Gastrocnemius medialis (tissue), 4 donors: ENCODE results near the gene AFG3L2. TPM values are rescaled to one million over a fixed set of nuclear protein-coding genes. Genes with fewer than 3 reads are reported as not detected.

Experiments
- ATAC-seq, 2 donors: fragments of 150-250 bp; one replicate each; pipeline ENCODE4 v1.9.1; 2016
- DNase-seq, 2 donors: peaks; one replicate each; pipeline ENCODE4 v3.0.0-alpha.2; 2019
- H3K27ac ChIP-seq, 4 donors: fragments of 200-600 bp; sonication (generic); 1 replicate in 1 of 4; 2 replicates in 3 of 4; pipeline ENCODE4 v1.5.1; 2016 to 2018; ENCODE audit warnings: mild to moderate bottlenecking in 2 of 4, moderate library complexity in 1 of 4
- H3K27me3 ChIP-seq, 3 donors: fragments of 200-600 bp; sonication (generic) in 2 of 3; 1 replicate in 1 of 3; 2 replicates in 2 of 3; pipeline versions ENCODE4 v1.5.1 to v1.6.0; 2016 to 2019; ENCODE audit warnings: mild to moderate bottlenecking in 1 of 3, moderate library complexity in 1 of 3
- H3K36me3 ChIP-seq, 2 donors: fragments of 200-600 bp; sonication (generic) in 1 of 2; one replicate each; pipeline ENCODE4 v1.5.1; 2017 to 2018
- H3K4me1 ChIP-seq, 2 donors: fragments of 200-600 bp; sonication (generic) in 1 of 2; one replicate each; pipeline ENCODE4 v1.5.1; 2016 to 2017; ENCODE audit warnings: mild to moderate bottlenecking in 2 of 2
- H3K4me3 ChIP-seq, 4 donors: fragments of 200-600 bp; sonication (generic) in 3 of 4; 1 replicate in 1 of 4; 2 replicates in 3 of 4; pipeline ENCODE4 v1.5.1; 2016 to 2019; ENCODE audit warnings: mild to moderate bottlenecking in 2 of 4
- H3K9me3 ChIP-seq, 3 donors: fragments of 200-600 bp; sonication (generic) in 2 of 3; 1 replicate in 1 of 3; 2 replicates in 2 of 3; pipeline ENCODE4 v1.5.1; 2016 to 2019
- POLR2A ChIP-seq, 2 donors: fragments of 450-650 bp; IDR thresholded peaks; one replicate each; pipeline ENCODE4 v1.6.1; 2017; ENCODE audit warnings: antibody characterized with exemption in 2 of 2, mild to moderate bottlenecking in 2 of 2, moderate library complexity in 2 of 2
- in situ Hi-C, 4 donors: fragments of 200-750 bp; cut with MboI; loops; one replicate each; pipeline versions ENCODE4 v1.15.0 to v1.8.0; 2017; ENCODE audit warnings: low sequenced_read_pairs in 4 of 4
- intact Hi-C: fragments of 100-400 bp; cut with DNase I; formaldehyde crosslinking; loops from one replicate; pipeline ENCODE4 v1.15.1; 2023; ENCODE audit warnings: low total_unique reads
- total RNA-seq, 4 donors: library from RNA; depleted of rRNA; stranded (reverse); fragments of >200 nt; gene quantifications; one replicate each; pipeline versions ENCODE4 v1.1.0 to v1.2.3, GENCODE V29; 2016
- TF ChIP-seq, protein P1 (sequence below), 5 experiments: fragments of 450-650 bp in 3 of 5; fragments of 200-600 bp in 2 of 5; sonication (generic) in 2 of 5; IDR thresholded peaks in 4 of 5; conservative IDR thresholded peaks in 1 of 5; 1 replicate in 4 of 5; 2 replicates in 1 of 5; pipeline ENCODE4 v1.5.1; 2016 to 2019; ENCODE audit warnings: antibody characterized with exemption in 5 of 5, mild to moderate bottlenecking in 3 of 5, moderate library complexity in 3 of 5

Gene AFG3L2
- total RNA-seq, 4 donors from 2014 or later, result 102 to 166 (median 124) TPM

DNA sequence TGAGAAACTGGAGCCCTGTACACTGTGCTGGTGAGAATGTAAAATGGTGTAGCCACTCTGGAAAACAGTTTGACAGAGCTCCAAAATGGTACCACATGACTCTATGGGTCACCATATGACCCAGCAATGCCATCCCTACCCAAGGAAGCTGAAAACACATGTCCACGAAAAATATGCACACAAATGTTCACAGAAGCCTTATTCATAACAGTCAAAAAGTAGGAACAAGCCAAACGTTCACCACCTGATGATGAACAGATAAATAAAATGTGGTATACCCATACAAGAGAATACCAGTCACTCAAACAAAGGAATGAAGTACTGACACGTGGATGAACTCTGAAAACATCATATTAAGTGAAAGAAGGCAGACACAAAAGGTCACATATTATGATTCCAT, 4.6 kb downstream of the AFG3L2 start:
- DNase-seq (no peak), ATAC-seq (no peak)
- Histone ChIP-seq H3K4me3 (no peak overlapping the region), H3K27me3 (no peaks in the 10 kb centered on the region), H3K4me1 (peaks cover 48 to 55% of the 10 kb centered on the region in 2 donors), H3K36me3 (peaks cover 0 to 8% of the 10 kb centered on the region in 2 donors), H3K9me3 (no peaks in the 10 kb centered on the region), H3K27ac (peak overlapping the region; percentile 3 to 43 (median 14))
- TF ChIP-seq, protein P1, sequence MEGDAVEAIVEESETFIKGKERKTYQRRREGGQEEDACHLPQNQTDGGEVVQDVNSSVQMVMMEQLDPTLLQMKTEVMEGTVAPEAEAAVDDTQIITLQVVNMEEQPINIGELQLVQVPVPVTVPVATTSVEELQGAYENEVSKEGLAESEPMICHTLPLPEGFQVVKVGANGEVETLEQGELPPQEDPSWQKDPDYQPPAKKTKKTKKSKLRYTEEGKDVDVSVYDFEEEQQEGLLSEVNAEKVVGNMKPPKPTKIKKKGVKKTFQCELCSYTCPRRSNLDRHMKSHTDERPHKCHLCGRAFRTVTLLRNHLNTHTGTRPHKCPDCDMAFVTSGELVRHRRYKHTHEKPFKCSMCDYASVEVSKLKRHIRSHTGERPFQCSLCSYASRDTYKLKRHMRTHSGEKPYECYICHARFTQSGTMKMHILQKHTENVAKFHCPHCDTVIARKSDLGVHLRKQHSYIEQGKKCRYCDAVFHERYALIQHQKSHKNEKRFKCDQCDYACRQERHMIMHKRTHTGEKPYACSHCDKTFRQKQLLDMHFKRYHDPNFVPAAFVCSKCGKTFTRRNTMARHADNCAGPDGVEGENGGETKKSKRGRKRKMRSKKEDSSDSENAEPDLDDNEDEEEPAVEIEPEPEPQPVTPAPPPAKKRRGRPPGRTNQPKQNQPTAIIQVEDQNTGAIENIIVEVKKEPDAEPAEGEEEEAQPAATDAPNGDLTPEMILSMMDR (IDR thresholded peaks at IDR 0.05 in 4 of 5, conservative IDR thresholded peaks at IDR 0.05 in 1 of 5), result no peak
- TF ChIP-seq POLR2A (IDR thresholded peaks at IDR 0.05), result no peak
- intact Hi-C loops (loop anchor here (10.0 kb wide), 3 partner anchors 182 to 1352 kb away; partner anchors contain the start of genes FAM210A, IMPA2 and RNMT), in situ Hi-C loops (loop anchor here in 1 of 4 donors (10.0 kb wide), 1 partner anchor 572 kb away; the partner anchor contains the start of gene SEH1L)

DNA sequence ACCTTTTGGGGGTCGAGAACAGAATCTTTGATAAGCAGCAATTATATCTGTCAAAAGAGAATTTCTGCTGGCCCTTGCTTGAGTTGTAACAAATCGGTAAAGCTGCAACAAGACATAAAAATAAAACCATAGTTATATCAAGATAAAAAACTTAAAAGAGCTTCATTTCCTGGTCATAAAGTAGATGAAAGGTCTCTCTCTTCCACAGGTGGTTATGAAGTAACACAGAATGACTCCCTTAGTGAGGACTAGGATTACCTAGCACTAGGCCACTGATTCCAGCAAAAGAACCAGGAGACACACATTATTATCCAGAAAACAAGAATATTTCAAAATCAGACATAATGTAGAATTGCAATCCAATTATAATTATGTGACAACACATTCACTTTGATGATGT, 5.4 kb downstream of the AFG3L2 start:
- Histone ChIP-seq H3K9me3 (no peaks in the 10 kb centered on the region), H3K27ac (no peak overlapping the region), H3K27me3 (no peaks in the 10 kb centered on the region), H3K36me3 (peaks cover 0 to 16% of the 10 kb centered on the region in 2 donors), H3K4me1 (peaks cover 48 to 55% of the 10 kb centered on the region in 2 donors), H3K4me3 (no peak overlapping the region)
- intact Hi-C loops, result loop anchor here (10.0 kb wide), 3 partner anchors 183 to 1353 kb away; partner anchors contain the start of genes FAM210A, IMPA2 and RNMT
- in situ Hi-C loops, result loop anchor here in 1 of 4 donors (10.0 kb wide), 1 partner anchor 573 kb away; the partner anchor contains the start of gene SEH1L
- no peak for DNase-seq
- TF ChIP-seq, protein P1 (IDR thresholded peaks at IDR 0.05 in 4 of 5, conservative IDR thresholded peaks at IDR 0.05 in 1 of 5), result no peak
- TF ChIP-seq POLR2A (IDR thresholded peaks at IDR 0.05), result no peak
- no peak for ATAC-seq

DNA sequence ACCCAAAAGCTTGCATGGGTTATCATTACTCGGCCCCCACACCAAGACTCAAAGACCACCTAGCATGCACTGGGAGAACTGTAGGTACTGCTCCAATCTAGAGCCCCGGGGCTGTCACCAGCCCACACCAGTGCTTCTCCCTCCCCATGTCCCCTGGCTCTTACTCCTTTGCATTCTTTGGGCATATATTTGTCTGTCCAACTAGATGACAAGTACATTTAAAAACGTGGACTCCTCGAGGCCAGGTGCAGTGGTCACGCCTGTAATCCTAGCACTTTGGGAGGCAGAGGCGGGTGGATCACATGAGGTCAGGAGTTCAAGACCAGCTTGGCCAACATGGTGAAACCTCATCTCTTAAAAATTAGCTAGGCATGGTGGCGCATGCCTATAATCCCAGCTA, 7.8 kb downstream of the AFG3L2 start:
- peaks cover 28 to 34% of the 10 kb centered on the region in 2 donors for H3K4me1 ChIP-seq
- ATAC-seq (peak; percentile 31 to 67), DNase-seq (peak in 1 of 2 donors; percentile 41)
- in situ Hi-C loops, result no loop called here
- H3K36me3 ChIP-seq, result peaks cover 0 to 36% of the 10 kb centered on the region in 2 donors
- no peaks in the 10 kb centered on the region for H3K27me3 ChIP-seq
- intact Hi-C loops, result no loop called here
- peak overlapping the region in 2 of 4 donors; percentile 37 to 44 for H3K27ac ChIP-seq
- no peak overlapping the region for H3K4me3 ChIP-seq
- H3K9me3 ChIP-seq, result no peaks in the 10 kb centered on the region
- TF ChIP-seq, protein P1 (IDR thresholded peaks at IDR 0.05 in 4 of 5, conservative IDR thresholded peaks at IDR 0.05 in 1 of 5), result no peak
- TF ChIP-seq POLR2A (IDR thresholded peaks at IDR 0.05), result no peak

DNA sequence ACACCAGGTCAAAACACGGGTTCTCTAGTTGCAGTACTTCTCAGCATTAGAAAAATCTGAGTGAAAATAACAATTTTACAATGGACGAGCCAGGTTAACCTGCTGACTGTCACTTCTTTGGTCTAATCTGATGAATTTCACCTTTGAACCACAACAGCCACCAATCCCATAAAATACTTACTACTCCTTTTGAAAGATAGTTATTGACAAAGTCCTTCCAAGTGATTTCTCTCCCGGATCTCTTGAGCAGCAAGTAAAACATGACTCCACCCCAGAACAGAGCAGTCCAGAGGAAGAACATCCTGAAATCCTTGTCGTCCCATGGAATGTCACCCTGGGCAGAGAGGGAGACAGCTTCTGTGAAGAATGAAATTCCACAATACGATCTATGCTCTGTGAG, 10.2 kb downstream of the AFG3L2 start:
- H3K36me3 ChIP-seq, result peaks cover 0 to 48% of the 10 kb centered on the region in 2 donors
- intact Hi-C loops, result no loop called here
- H3K27ac ChIP-seq, result peak overlapping the region in 1 of 4 donors; percentile 34
- no peaks in the 10 kb centered on the region for H3K27me3 ChIP-seq
- in situ Hi-C loops, result no loop called here
- H3K9me3 ChIP-seq, result no peaks in the 10 kb centered on the region
- no peak overlapping the region for H3K4me3 ChIP-seq
- DNase-seq, result no peak
- no peak for TF ChIP-seq POLR2A (IDR thresholded peaks at IDR 0.05)
- TF ChIP-seq, protein P1 (IDR thresholded peaks at IDR 0.05 in 4 of 5, conservative IDR thresholded peaks at IDR 0.05 in 1 of 5), result no peak
- no peak for ATAC-seq
- peaks cover 17 to 27% of the 10 kb centered on the region in 2 donors for H3K4me1 ChIP-seq
